Measurements from ENCODE around the gene ZNF845.
"Not testable (repeated sequence)": the region's sequence is repeated elsewhere in the genome, so short reads cannot be mapped to it uniquely, and the experiment has no call there.

Gene ZNF845

GRCh38 chr19:53388168-53388567, 54.6 kb downstream of the ZNF845 start:
- DNase-seq: no peak

- DNase-seq: no peak
Measured at GRCh38 chr19:53388904-53389303, 55.4 kb downstream of the ZNF845 start.

GRCh38 chr19:53389571-53389970, 56.0 kb downstream of the ZNF845 start:
- no peak for DNase-seq

GRCh38 chr19:53389978-53390377, 56.4 kb downstream of the ZNF845 start:
- no peak for DNase-seq

- DNase-seq: peak; percentile 10
Measured at GRCh38 chr19:53394522-53394973, 61.0 kb downstream of the ZNF845 start.

GRCh38 chr19:53394974-53395839, 61.7 kb downstream of the ZNF845 start, which contains the start of gene ZNF765:
Gene ZNF765 (plus strand): TSS chr19:53395149. CDS start chr19:53398016, 2,867 bp downstream.
- peak; percentile 96 for DNase-seq

GRCh38 chr19:53395840-53396524, 62.4 kb downstream of the ZNF845 start:
- DNase-seq: not testable (repeated sequence)

- peak; percentile 53 for DNase-seq
Measured at GRCh38 chr19:53396525-53396868, 62.9 kb downstream of the ZNF845 start.

- DNase-seq: not testable (repeated sequence)
Measured at GRCh38 chr19:53397918-53398317, 64.4 kb downstream of the ZNF845 start.
